ENCODE measurements around the gene ECPAS. TPM values are rescaled to one million over a fixed set of nuclear protein-coding genes. Genes with fewer than 3 reads are reported as not detected.
"Not testable (repeated sequence)": the region's sequence is repeated elsewhere in the genome, so short reads cannot be mapped to it uniquely, and the experiment has no call there.

The ECPAS gene
- total RNA-seq, 2 experiments from 2014 or later: 56.8 to 58.1 TPM

DNA sequence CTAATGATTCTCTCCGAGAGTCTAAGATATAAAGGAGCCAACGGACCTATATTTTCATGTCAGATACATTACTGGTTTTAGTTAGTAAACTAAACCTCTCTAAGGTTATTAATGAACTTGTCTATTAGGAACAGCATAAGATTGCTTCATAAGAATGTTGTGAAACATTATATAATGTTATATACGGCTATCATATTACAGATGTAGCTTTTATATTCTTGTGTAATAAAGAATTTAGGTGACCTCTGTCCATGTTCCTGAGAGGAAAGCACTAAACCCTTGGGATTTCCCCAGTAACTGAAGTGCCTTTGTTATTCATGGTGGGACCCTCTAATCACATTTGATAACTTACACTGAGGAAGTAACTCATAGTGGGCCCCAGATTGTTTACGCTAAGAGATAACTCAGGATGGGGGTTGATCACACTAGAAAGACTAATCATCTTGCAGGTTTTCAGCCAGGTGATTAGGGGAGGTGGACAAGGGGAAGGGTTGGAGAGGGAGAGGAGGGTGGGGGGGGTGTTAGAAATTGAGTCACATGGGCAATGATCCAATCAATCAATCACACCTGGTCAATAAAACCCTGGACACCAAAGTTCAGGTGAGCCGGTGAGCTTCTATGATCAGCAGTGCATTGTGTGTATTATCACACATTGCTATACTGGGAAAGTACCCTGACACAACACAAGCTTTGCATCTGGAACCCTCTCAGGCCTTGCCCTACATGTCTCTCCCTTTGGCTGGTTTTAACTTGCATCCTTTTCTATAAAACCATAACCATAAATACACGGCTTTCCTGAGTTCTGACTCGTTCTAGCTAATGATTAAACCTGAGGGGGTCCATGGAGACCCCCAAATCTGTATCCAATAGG is 25.8 kb downstream of the ECPAS start:
- Mint-ChIP-seq H3K36me3 (ENCODE audit: low read depth) (peaks cover 14% of the 10 kb centered on the region), H3K4me1 (ENCODE audit: low read depth) (peaks cover 36% of the 10 kb centered on the region), H3K4me3 (no peak overlapping the region), H3K27ac (no peak overlapping the region), H3K9me3 (peaks cover 9% of the 10 kb centered on the region), H3K27me3 (ENCODE audit: low read depth) (no peaks in the 10 kb centered on the region)
- DNase-seq: no peak
- intact Hi-C loops (cut with micrococcal nuclease): no loop called here
- CTCF ChIA-PET: no interaction called here

GRCh38 chr9:111456529-111456928 is 27.7 kb downstream of the ECPAS start:
- no peak overlapping the region for H3K27ac Mint-ChIP-seq
- peaks cover 35% of the 10 kb centered on the region for H3K4me1 Mint-ChIP-seq (ENCODE audit: low read depth)

GRCh38 chr9:111455638-111456037 is 28.5 kb downstream of the ECPAS start:
- H3K4me3 Mint-ChIP-seq: no peak overlapping the region
- H3K9me3 Mint-ChIP-seq: no peaks in the 10 kb centered on the region
- CTCF ChIA-PET: no interaction called here
- peaks cover 4% of the 10 kb centered on the region for H3K36me3 Mint-ChIP-seq (ENCODE audit: low read depth)
- H3K4me1 Mint-ChIP-seq (ENCODE audit: low read depth): peaks cover 33% of the 10 kb centered on the region
- no peaks in the 10 kb centered on the region for H3K27me3 Mint-ChIP-seq (ENCODE audit: low read depth)
- DNase-seq: no peak
- H3K27ac Mint-ChIP-seq: no peak overlapping the region
- intact Hi-C loops (cut with micrococcal nuclease): no loop called here

More at GRCh38 chr9:111456529-111456928, 27.7 kb downstream of the ECPAS start:
- no peak for DNase-seq
- intact Hi-C loops (cut with micrococcal nuclease): no loop called here
- H3K4me3 Mint-ChIP-seq: no peak overlapping the region
- CTCF ChIA-PET: no interaction called here
- H3K27me3 Mint-ChIP-seq (ENCODE audit: low read depth): no peaks in the 10 kb centered on the region
- peaks cover 4% of the 10 kb centered on the region for H3K36me3 Mint-ChIP-seq (ENCODE audit: low read depth)
- peaks cover under 1% of the 10 kb centered on the region for H3K9me3 Mint-ChIP-seq

DNA sequence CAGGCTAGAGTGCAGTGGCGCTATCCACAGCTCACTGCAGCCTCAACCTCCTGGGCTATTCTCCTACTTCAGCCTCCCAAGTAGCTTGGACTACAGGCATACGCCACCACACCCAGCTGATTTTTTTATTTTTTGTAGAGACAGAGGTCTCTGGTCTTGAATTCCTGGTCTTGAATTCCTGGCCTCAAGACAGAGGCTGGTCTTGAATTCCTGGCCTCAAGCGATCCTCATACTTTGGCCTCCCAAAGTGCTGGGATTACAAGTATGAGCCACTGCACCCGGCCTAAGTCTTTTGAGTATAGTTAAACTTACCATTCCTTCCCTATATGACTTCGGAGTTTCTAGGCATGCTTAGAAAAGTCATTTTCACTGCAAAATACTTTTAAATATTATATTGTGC is 29.4 kb downstream of the ECPAS start:
- H3K9me3 Mint-ChIP-seq: no peaks in the 10 kb centered on the region
- H3K4me3 Mint-ChIP-seq: no peak overlapping the region

GRCh38 chr9:111451570-111451969 is 32.6 kb downstream of the ECPAS start:
- Mint-ChIP-seq H3K36me3 (ENCODE audit: low read depth) (peaks cover 13% of the 10 kb centered on the region), H3K27me3 (ENCODE audit: low read depth) (no peaks in the 10 kb centered on the region), H3K9me3 (no peaks in the 10 kb centered on the region), H3K4me1 (ENCODE audit: low read depth) (peaks cover 10% of the 10 kb centered on the region), H3K4me3 (no peak overlapping the region), H3K27ac (no peak overlapping the region)
- no peak for DNase-seq
- CTCF ChIA-PET: no interaction called here
- intact Hi-C loops (cut with micrococcal nuclease): no loop called here

More for the DNA sequence above, 29.4 kb downstream of the ECPAS start:
- CTCF ChIA-PET: no interaction called here
- Mint-ChIP-seq H3K27me3 (ENCODE audit: low read depth) (no peaks in the 10 kb centered on the region), H3K27ac (no peak overlapping the region), H3K4me1 (ENCODE audit: low read depth) (peaks cover 31% of the 10 kb centered on the region), H3K36me3 (ENCODE audit: low read depth) (peaks cover 6% of the 10 kb centered on the region)
- intact Hi-C loops (cut with micrococcal nuclease): no loop called here
- DNase-seq: no peak

DNA sequence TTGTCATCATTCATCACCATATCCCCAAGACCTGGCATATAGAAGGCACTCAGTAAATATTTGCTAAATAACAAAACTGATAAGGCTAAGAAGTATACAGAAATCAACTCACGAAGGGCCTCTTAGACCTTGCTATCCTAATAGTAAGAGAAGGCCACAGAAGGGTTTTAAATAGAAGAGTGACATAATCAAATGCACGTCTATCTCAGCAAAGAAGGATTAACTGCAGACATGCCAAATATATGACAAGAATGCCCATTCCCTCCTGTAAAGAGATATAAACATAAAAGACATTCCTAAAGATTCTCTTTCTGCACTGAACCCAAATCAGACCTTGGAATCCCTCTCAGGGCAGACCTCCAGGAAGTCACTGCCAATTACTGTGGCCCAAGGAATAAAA is 34.1 kb downstream of the ECPAS start:
- DNase-seq: no peak
- H3K27ac Mint-ChIP-seq: no peak overlapping the region
- CTCF ChIA-PET: no interaction called here

DNA sequence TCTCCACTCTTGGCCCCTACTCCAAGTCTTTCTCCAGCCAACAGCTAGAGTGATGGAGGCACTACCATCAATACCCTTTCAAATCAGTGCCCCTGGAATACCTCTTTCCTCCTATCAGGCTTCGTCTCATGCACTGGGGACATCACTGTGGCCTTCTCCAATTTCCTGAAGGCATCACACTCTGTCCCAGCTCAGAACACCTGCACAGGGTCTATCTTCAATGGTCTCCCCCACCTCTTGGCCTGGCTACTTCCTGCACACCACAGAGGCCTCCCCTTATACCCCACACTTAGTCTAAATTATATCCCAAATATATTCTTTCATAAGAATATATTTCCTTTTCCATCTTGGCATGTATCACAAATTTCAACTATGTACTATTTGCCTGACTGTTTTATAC is 34.5 kb downstream of the ECPAS start:
- intact Hi-C loops (cut with micrococcal nuclease): no loop called here
- Mint-ChIP-seq H3K36me3 (ENCODE audit: low read depth) (peaks cover 23% of the 10 kb centered on the region), H3K9me3 (no peaks in the 10 kb centered on the region), H3K27me3 (ENCODE audit: low read depth) (no peaks in the 10 kb centered on the region), H3K27ac (no peak overlapping the region), H3K4me1 (ENCODE audit: low read depth) (peaks cover 6% of the 10 kb centered on the region), H3K4me3 (no peak overlapping the region)
- CTCF ChIA-PET: no interaction called here
- no peak for DNase-seq

More for the DNA sequence above, 34.1 kb downstream of the ECPAS start:
- Mint-ChIP-seq H3K4me1 (ENCODE audit: low read depth) (peaks cover 6% of the 10 kb centered on the region), H3K4me3 (no peak overlapping the region), H3K9me3 (no peaks in the 10 kb centered on the region), H3K36me3 (ENCODE audit: low read depth) (peaks cover 22% of the 10 kb centered on the region), H3K27me3 (ENCODE audit: low read depth) (no peaks in the 10 kb centered on the region)
- intact Hi-C loops (cut with micrococcal nuclease): no loop called here

GRCh38 chr9:111445799-111446198 is 38.4 kb downstream of the ECPAS start:
- peaks cover 32% of the 10 kb centered on the region for H3K36me3 Mint-ChIP-seq (ENCODE audit: low read depth)
- H3K4me3 Mint-ChIP-seq; H3K27me3 Mint-ChIP-seq (ENCODE audit: low read depth); H3K9me3 Mint-ChIP-seq; DNase-seq; H3K4me1 Mint-ChIP-seq (ENCODE audit: low read depth); intact Hi-C loops (cut with micrococcal nuclease); H3K27ac Mint-ChIP-seq: not testable (repeated sequence)
- CTCF ChIA-PET: interaction anchor here (0.6 kb wide), 1 partner anchor 1144 kb away, joined by 3 read pairs; no protein-coding TSS in a partner anchor

DNA sequence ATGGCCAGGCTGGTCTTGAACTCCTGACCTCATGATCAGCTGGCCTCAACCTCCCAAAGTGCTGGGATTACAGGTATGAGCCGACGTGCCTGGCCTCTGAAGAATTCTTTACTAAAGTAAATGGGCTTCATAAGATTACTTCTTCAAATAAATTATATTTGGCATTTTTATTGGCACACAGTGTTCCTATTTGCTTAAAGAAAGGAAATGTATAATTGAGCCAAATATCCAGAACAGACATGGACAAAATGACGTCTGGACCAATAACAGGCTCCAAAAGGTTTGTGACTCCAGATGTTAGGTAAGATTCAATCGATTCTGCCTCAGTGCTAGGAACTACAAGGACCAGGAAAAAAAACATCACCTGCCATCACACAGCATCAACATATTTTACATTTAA is 40.7 kb downstream of the ECPAS start:
- Mint-ChIP-seq H3K27me3 (ENCODE audit: low read depth) (no peaks in the 10 kb centered on the region), H3K27ac (no peak overlapping the region), H3K4me3 (no peak overlapping the region), H3K9me3 (no peaks in the 10 kb centered on the region), H3K36me3 (ENCODE audit: low read depth) (peaks cover 44% of the 10 kb centered on the region), H3K4me1 (ENCODE audit: low read depth) (no peaks in the 10 kb centered on the region)
- no peak for DNase-seq
- intact Hi-C loops (cut with micrococcal nuclease): no loop called here
- CTCF ChIA-PET: no interaction called here

- intact Hi-C loops (cut with micrococcal nuclease): no loop called here
- no peaks in the 10 kb centered on the region for H3K27me3 Mint-ChIP-seq (ENCODE audit: low read depth)
- no peaks in the 10 kb centered on the region for H3K4me1 Mint-ChIP-seq (ENCODE audit: low read depth)
- CTCF ChIA-PET: no interaction called here
- no peak for DNase-seq
- no peaks in the 10 kb centered on the region for H3K9me3 Mint-ChIP-seq
- peaks cover 44% of the 10 kb centered on the region for H3K36me3 Mint-ChIP-seq (ENCODE audit: low read depth)
- no peak overlapping the region for H3K4me3 Mint-ChIP-seq
- no peak overlapping the region for H3K27ac Mint-ChIP-seq
Observed at GRCh38 chr9:111442360-111443027, 41.7 kb downstream of the ECPAS start.

DNA sequence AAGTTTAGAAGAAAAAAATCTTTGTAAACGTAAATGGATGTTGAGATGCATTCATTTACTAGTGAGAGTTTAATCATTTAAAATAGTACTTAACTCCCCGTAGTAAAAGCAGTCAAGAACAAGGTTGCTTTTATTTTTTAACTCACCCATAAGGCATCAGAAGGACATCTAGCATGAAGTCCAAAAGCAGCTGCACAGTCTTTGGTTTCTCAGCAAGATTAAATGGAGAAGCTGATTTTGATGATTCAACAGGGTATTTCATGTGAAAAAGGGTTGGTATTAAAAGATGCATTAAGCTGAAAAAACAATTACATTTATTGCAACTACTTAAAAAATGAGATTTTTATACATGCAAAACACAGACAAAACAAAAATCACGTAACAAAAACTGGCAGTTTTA is 44.0 kb downstream of the ECPAS start:
- H3K36me3 Mint-ChIP-seq (ENCODE audit: low read depth): peaks cover 42% of the 10 kb centered on the region
- no peaks in the 10 kb centered on the region for H3K4me1 Mint-ChIP-seq (ENCODE audit: low read depth)
- no peak overlapping the region for H3K27ac Mint-ChIP-seq
- H3K9me3 Mint-ChIP-seq: no peaks in the 10 kb centered on the region
- DNase-seq: no peak
- intact Hi-C loops (cut with micrococcal nuclease): no loop called here
- H3K27me3 Mint-ChIP-seq (ENCODE audit: low read depth): no peaks in the 10 kb centered on the region
- no peak overlapping the region for H3K4me3 Mint-ChIP-seq
- CTCF ChIA-PET: no interaction called here

DNA sequence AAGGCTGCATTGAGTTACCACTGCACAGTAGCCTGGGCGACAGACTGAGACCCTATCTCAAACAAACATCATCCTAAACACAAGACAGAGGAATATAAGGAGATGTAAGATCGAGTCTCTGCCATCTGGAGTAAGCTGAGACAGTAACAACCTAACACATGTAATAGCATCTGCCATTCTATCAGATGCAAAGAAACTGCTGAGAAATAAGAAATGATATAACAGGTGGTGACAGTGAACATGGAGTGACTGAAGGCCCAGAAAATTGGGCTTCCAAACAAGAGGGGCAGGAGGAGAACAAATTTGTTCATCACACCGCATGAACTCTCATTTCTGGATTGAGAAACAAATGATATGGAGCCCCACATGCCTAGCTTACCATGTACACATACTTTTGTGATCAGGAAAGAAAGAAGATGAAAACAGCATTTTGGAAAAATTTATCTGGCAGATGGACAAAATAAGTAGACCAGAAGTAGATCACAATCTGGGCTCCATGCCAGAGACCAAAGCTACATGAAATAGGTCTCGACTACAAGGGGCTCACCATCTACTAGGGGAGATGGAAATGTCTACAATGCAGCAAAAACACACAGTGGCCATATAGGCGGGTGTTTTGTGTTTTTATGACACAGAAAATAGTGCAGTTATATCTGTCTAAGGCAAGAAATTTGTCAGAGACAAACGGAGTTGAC is 45.5 kb downstream of the ECPAS start:
- no peaks in the 10 kb centered on the region for H3K4me1 Mint-ChIP-seq (ENCODE audit: low read depth)
- peaks cover 39% of the 10 kb centered on the region for H3K36me3 Mint-ChIP-seq (ENCODE audit: low read depth)
- H3K27ac Mint-ChIP-seq: no peak overlapping the region
- H3K27me3 Mint-ChIP-seq (ENCODE audit: low read depth): no peaks in the 10 kb centered on the region
- CTCF ChIA-PET: no interaction called here
- H3K9me3 Mint-ChIP-seq: no peaks in the 10 kb centered on the region
- DNase-seq: no peak
- no peak overlapping the region for H3K4me3 Mint-ChIP-seq
- intact Hi-C loops (cut with micrococcal nuclease): no loop called here

Data from activated naive CD4-positive, alpha-beta T cell treated with anti-CD3 and anti-CD28 coated beads for 36 hours (primary cell).